Putamen (tissue), 1 donor: Measurements from ENCODE around the gene IGF1R.

Source experiments
- DNase-seq: peaks from one replicate; pipeline ENCODE4 v3.0.0-alpha.2; 2016; ENCODE audit warnings: low spot score

The IGF1R gene

GRCh38 chr15:98725874-98726273 lies 77.5 kb downstream of the IGF1R start:
- DNase-seq: no peak

GRCh38 chr15:98727115-98728040 lies 79.0 kb downstream of the IGF1R start:
- no peak for DNase-seq

DNA sequence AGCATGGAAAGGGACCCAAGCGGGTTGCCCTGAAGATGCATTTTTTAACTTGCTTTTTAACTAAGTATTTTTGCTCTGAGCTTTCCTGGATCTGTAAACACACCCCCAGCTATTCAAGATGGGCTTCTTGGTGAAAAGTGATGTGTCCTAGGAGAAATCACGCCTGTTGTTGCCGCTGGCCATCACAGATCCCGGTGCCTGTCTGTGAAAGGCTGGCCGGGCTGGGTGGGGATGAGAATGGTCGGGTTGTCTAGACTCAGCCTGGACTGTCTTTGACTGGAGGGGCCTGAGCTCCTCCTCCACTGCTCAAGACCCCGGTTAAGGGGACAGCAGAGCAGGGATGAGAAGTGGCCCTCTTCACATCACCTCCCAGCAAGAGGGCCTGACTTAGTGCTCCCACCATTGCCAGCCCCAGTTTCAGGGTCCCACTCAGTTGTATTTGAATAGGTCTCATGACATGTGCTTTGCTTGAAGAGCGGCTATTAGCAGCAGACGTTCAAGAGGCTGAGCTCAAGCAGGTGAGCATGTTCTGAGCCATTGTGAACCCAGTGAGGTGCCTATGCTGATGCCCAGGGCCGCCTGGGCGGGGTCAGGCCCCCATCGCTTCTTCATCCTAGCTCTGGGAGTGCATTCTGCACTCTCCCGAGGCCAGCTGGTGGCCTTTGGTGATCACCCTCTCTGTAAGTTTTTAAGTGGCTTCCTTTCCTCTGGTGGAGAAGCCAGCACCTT lies 79.9 kb downstream of the IGF1R start:
- no peak for DNase-seq

DNA sequence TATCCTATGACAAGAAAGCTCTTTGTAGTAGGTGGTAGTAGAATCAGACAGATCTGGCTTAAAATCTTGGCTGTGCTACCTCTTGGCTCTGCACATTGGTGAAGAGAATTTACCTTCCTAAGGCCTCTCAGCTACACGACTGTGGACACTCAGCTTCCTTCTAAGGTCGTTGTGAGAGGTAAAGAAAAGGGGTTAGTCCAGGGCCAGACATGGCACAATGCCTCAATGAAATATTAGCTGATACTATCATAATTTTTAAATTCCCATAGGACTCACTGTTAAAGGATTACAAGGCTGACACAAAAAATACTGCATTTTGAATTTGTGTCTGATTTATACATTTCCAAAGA lies 80.4 kb downstream of the IGF1R start:
- DNase-seq: no peak

- no peak for DNase-seq
Measured at GRCh38 chr15:98729446-98730042, 81.2 kb downstream of the IGF1R start.

DNA sequence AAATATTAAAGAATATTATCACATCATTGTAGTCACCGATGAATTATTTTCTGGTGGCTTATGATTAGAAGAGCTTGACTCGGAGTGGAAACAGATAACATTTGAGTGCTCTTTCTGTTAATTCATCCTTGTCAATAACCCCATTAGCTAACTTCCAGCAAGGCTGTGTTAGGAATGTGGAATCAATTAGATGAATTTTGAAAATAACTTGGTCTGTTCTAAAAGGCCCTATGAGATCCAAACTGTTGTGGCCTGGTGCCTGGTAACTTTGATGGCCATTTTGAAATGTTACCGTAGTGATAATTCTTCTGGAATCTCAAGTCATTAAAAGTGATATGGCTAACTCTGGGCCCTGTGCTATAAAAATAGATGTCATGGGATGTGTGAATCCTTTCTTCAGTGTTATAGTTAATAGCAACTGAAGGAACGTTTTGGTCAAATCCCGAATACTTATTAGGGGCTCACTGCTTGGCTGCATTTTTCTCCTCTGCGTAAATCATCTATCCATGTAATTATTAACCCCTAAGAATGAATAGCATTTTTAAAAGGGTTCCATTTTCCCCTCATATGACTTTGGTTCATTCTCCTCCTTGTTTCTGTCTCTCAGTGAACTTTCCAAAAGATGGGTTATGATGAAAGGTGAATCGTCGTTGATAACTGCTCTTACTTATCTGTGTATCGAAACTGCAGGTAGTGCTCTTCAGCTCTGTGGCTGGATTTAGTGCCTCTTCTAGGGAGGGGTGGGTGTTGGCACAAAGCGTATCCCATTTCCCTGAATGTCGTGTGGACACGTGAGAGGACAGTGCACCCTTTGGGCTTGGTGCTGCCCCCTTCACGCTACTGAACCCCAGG lies 82.7 kb downstream of the IGF1R start:
- no peak for DNase-seq

DNA sequence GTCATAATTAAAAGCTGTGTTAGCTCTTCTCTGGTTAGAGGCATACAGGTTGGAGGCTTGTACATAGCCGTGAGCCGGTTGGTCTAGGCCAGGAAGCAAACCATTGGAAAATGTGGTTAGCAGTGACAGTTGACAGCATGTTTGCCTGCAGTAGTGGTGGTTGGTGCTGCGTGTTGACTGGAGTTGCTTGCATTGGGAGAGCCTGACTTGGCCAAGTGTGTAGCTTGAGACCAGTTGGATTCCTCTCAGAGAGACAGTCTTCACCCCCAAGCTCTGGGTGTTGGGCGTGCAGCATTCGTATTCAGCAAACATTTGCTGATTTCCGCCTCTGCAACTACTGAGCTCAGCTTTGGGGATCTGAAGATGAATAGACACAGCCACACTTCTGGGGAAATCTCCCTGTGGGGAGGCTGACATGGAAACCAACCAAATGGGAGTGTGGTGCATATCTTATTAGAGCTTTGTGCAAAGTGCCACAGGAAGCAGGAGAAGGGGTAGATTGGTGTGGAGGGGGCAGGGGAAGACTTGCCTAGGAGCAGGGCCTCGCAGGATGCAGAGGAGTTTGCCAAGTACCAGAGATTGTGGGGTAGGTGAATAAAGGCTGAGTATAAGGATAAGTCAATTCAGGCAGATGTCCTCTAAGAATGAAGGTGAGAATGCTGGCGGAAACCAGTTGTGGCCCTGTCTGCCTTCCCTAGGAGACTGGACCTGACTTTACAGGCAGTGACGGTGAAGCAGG lies 83.5 kb downstream of the IGF1R start:
- DNase-seq: no peak

- no peak for DNase-seq
Measured at GRCh38 chr15:98733098-98733497, 84.8 kb downstream of the IGF1R start.

GRCh38 chr15:98734466-98735199 lies 86.3 kb downstream of the IGF1R start:
- DNase-seq: no peak

DNA sequence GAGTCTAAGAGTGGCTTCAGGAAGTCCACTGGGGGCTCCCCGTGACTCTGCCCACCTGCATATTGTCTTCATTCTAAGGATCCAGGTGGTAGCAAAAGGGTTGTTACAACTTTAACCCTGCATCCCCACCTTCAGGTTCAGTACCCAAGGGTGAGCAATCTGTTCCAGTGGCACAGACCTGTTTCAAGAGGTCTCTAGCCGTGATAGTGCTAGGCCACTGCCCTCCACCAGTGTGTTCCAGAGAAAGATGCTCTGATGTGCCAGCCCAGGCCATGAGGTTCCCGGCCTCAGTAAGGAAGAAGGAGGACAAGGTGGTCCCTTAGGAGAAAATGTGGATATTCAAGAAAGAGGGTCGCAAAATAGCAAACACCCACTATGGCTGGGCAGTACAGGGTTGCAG lies 87.0 kb downstream of the IGF1R start:
- DNase-seq: no peak

DNA sequence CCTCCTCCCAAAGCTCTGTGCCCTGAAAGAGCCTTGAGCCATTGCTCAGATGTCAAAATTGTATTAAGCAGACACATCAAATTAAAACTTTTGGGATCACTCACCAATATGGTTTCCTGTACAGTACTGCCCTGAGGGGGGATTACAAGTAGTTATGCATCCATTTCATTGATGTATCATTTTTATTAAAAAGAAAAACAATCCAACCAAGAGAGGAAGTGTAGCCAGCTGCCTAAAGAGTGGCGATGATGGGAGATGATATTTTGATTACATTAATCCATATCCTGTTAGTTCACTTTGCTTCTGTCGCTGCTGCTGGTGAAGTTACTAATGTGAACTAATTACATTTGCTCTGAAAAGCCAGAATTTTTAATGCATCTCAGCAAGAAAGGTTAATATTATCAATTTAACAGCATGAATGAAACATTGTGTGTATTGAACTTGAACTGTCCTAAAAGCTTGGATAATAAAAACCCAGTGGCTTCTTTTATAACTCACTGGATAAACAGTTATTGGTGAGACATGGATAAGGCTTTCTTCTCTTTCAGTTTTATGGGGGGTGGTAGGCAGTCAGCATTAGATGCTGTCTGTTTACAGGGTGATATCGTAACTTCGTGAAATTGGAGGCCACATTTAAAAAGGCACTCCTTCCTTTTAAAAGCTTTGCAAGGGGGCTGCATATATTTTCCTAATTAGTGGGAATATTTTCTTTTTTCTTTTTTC lies 87.7 kb downstream of the IGF1R start:
- no peak for DNase-seq

GRCh38 chr15:98737159-98737558 lies 88.8 kb downstream of the IGF1R start:
- no peak for DNase-seq

GRCh38 chr15:98737721-98738120 lies 89.4 kb downstream of the IGF1R start:
- no peak for DNase-seq

- DNase-seq: no peak
Measured at GRCh38 chr15:98738689-98739401, 90.5 kb downstream of the IGF1R start.

- no peak for DNase-seq
Measured at GRCh38 chr15:98740295-98740694, 92.0 kb downstream of the IGF1R start.

DNA sequence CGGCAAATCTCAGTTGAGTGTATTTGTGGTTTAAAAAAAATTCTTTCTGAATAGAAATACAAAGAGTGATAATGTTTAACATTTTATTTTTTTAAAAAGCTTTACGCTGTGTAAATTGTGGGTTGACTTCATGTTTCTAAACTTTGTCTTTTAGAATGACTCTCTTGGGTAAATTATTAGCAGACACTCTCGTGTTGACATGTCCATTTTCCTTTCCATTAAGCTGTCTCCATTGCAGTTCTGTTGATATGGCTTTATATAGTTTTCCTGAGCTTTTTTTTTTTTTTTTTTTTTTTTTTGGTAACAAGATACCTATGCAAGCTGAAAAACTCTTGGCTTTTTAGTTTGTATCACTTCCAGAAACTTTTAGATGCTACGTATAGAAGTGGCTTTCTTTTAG lies 92.6 kb downstream of the IGF1R start:
- DNase-seq: no peak

DNA sequence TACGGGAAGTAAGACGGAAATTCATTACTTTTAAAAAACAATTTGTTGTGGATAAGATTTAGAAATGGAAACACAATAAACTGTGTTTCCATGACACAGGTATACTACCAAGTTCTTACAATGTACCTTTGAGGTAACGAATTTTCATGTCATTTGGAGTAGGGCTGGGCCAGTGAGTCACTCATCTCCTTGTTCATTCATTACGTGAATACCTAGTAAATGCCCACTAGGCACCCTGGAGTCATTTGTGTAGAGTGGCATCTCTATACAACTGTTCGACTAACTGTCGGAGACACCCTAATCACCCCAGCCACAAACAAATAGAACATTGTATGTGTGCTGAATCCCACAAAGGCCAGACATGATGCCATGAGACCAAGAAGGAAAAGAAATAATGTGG lies 94.8 kb downstream of the IGF1R start:
- DNase-seq: no peak

GRCh38 chr15:98744506-98744905 lies 96.2 kb downstream of the IGF1R start:
- no peak for DNase-seq

GRCh38 chr15:98745179-98745578 lies 96.8 kb downstream of the IGF1R start:
- DNase-seq: no peak
